ENCODE results near the gene ATRIP.
A peak's percentile ranks its signal among the peaks of the same experiment; 100 is the strongest.
"Not testable (repeated sequence)": the region's sequence is repeated elsewhere in the genome, so short reads cannot be mapped to it uniquely, and the experiment has no call there.

The ATRIP gene

GRCh38 chr3:48437812-48438211 lies 8.7 kb upstream of the ATRIP start:
- no peak for DNase-seq (ENCODE audit: low read depth)

- peak; percentile 97 for DNase-seq (ENCODE audit: low read depth)
Measured at GRCh38 chr3:48439820-48440589, 6.5 kb upstream of the ATRIP start, which contains the start of the genes CCDC51 and TMA7. Gene CCDC51 (minus strand): TSS chr3:48440119. CDS start chr3:48435128, 4,991 bp downstream. Gene TMA7 (plus strand): TSS chr3:48440257. CDS start chr3:48440297, 40 bp downstream.

GRCh38 chr3:48440590-48440958 lies 6.0 kb upstream of the ATRIP start:
- DNase-seq (ENCODE audit: low read depth), result peak; percentile 43

GRCh38 chr3:48441940-48442339 lies 4.6 kb upstream of the ATRIP start:
- DNase-seq (ENCODE audit: low read depth), result no peak

- no peak for DNase-seq (ENCODE audit: low read depth)
Measured at GRCh38 chr3:48445277-48445882, 1.2 kb upstream of the ATRIP start.

- DNase-seq (ENCODE audit: low read depth), result no peak
Measured at GRCh38 chr3:48446043-48446424, 503 bp upstream of the ATRIP start.

- DNase-seq (ENCODE audit: low read depth), result no peak
Measured at GRCh38 chr3:48451270-48451669, 4.7 kb downstream of the ATRIP start.

GRCh38 chr3:48456456-48456855 lies 9.9 kb downstream of the ATRIP start:
- DNase-seq (ENCODE audit: low read depth), result no peak

GRCh38 chr3:48459331-48459730 lies 12.8 kb downstream of the ATRIP start:
- no peak for DNase-seq (ENCODE audit: low read depth)

GRCh38 chr3:48459773-48460516 lies 13.4 kb downstream of the ATRIP start:
- DNase-seq (ENCODE audit: low read depth), result no peak

GRCh38 chr3:48460517-48460902 lies 14.0 kb downstream of the ATRIP start:
- no peak for DNase-seq (ENCODE audit: low read depth)

GRCh38 chr3:48461767-48462166 lies 15.2 kb downstream of the ATRIP start:
- DNase-seq (ENCODE audit: low read depth), result not testable (repeated sequence)

GRCh38 chr3:48463703-48464102 lies 17.2 kb downstream of the ATRIP start:
- no peak for DNase-seq (ENCODE audit: low read depth)

GRCh38 chr3:48464713-48465221 lies 18.2 kb downstream of the ATRIP start:
- no peak for DNase-seq (ENCODE audit: low read depth)

GRCh38 chr3:48465237-48465530 lies 18.6 kb downstream of the ATRIP start:
- no peak for DNase-seq (ENCODE audit: low read depth)

- peak; percentile 100 for DNase-seq (ENCODE audit: low read depth)
Measured at GRCh38 chr3:48465531-48466378, 19.2 kb downstream of the ATRIP start.

GRCh38 chr3:48466386-48467109 lies 20.0 kb downstream of the ATRIP start:
- no peak for DNase-seq (ENCODE audit: low read depth)

- no peak for DNase-seq (ENCODE audit: low read depth)
Measured at GRCh38 chr3:48467110-48467454, 20.5 kb downstream of the ATRIP start.

- no peak for DNase-seq (ENCODE audit: low read depth)
Measured at GRCh38 chr3:48467473-48468267, 21.1 kb downstream of the ATRIP start.

- DNase-seq (ENCODE audit: low read depth), result no peak
Measured at GRCh38 chr3:48468329-48468731, 21.8 kb downstream of the ATRIP start.
